NCI-H1436 treated with DMSO at 0.1 percent for 48 hours (cell line): Measurements from ENCODE around the gene NOTUM.

Experiments
- DNase-seq: peaks from one replicate; lab custom pipeline; 2025; lab: John Stamatoyannopoulos, UW

NOTUM gene

DNA sequence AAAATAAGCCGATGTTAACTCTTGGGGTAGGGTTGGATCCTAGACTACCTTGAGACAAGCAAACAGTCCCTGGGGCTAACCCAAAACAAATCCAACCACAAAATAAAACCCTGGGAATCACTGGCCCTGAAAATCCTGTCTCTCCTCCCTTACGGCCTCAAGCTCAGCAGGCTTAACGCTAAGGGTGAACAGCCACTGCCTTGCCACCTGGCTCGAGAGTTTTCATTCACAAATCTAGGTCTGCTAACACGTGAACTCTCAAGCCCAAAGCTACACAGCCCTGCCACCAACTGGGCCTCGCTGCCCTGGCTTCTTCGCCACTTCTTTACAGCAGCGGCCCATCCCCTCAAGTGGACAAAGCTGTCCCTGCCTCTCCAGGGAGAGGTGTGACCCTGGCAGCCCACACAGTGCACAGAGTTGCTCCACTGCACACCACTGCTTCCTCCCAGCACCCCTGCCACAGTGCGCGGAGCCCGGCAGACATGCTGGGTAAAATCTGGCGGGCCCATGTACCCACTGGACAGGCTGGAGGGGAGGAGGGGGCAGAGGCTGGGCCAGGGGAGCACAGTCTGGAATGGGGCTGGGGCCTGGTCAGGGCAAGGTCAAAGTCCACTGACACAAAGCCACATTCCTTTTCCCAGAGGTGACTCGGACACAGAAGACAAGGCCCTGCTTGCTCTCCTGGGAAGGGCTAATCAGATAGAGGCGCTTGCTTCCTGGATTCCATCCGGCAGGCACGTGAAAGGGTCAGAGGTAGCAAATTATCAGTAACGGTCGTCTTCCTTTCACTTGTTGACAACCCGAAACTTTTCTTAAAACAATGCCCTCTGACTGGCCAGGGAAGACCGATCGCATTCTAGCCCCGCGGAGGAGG is 50.8 kb downstream of the NOTUM start:
- DNase-seq, result no peak

DNA sequence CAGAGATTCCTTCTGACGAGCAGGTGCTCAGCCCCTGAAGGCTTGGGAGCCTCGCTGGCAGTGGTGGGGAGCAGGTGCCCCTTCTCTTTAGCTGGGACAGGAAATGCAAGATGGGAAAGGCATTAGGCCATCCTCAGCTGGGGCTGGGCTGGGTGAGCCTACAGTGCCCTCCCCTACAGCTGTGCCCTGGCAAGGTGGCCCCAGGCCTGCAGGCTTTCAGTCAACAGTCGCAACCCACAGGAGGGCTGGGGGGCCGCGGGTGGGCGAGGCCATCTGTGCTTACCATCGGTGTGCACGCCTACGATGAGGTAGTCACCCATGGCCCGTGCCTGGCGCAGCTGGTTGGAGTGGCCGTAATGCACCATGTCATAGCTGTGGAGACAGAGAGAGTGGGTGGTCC is 51.8 kb downstream of the NOTUM start:
- DNase-seq, result no peak

GRCh38 chr17:81908793-81909192 is 52.2 kb downstream of the NOTUM start:
- no peak for DNase-seq

DNA sequence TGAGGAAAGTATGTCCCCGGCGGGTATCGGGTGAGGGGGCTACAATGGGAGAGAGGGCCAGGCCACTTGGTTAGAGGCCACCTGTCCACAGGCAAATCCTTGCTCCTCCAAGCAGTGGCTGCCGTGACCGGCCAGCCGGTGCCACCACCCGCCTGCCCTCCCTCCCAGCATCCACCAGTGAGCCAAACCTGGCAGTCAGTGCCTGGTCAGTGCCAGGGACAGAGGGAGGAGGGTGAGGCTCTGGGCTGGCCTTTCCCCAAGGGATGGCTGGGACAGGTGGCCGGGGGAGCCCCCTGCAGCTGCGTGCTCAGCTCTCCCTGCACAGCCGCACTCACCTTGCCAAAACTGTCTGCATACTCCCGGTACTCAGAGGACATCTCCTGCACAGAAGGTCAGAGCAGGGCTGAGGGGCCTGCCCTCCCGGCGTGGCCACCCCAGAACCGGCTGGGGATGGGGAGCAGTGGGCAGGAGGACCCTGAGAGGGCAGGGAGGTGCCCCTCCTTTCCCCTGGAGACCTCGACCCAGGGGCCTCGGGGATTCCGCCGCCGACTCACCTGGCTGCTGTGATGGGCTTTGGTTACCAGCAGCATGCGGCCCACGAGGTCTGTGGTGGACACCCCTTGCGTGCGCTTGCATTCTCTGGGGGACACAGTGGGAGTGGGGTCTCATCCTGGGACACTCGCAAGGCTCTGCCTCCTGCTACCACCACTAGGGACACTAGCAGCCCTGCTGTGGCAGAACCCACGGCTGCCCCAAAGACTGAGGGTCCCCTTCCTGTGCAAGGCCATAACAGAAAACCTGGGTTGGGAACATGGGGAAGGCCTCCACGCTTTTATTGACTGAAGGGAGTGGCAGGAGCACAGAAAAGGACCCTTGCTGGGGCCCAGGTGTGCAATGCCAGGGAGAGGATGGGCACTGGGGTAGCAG is 53.5 kb downstream of the NOTUM start:
- no peak for DNase-seq

- no peak for DNase-seq
Measured at GRCh38 chr17:81906476-81907218, 54.3 kb downstream of the NOTUM start.

GRCh38 chr17:81905993-81906392 is 55.0 kb downstream of the NOTUM start:
- no peak for DNase-seq

GRCh38 chr17:81905424-81905875 is 55.5 kb downstream of the NOTUM start:
- no peak for DNase-seq

DNA sequence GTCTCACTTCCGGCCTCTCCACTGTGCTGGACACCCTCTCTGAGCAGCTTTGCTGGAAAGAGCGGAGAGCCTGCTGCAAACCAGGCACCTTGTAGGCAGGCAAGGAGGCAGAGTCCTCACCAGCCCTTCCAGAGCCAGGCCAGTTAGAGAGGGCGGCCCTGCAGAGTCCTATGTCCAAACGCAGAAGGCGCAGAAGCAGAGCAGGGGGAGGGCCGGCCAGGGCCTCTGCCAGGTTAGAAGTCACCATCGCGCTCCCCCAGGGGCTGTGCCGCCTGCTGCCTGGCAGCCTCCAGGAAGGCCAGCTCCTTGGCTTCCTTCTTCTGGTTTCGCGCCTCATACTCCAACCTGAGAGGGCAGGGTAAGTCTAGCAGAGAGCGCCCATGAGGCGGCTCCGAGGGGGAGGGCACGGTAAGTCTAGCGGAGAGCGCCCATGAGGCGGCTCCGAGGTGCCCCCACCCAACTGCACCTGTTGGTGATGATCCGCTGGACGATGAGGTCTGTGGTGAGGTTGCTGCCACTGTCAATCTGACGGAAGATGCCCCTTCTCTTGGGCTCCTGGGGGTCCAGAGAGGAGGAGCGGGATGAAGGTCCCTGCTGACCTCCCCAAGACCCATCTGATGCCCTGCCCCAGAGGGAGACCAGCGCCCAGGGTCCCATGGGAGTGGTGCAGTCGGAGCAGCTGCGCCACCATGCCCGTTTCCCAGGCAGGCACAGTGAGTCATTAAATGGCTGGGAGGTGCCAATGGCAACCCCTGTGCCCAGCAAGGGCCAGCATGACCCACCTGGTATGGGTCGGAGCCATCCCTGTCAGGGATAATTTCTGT is 56.2 kb downstream of the NOTUM start:
- DNase-seq, result no peak

DNA sequence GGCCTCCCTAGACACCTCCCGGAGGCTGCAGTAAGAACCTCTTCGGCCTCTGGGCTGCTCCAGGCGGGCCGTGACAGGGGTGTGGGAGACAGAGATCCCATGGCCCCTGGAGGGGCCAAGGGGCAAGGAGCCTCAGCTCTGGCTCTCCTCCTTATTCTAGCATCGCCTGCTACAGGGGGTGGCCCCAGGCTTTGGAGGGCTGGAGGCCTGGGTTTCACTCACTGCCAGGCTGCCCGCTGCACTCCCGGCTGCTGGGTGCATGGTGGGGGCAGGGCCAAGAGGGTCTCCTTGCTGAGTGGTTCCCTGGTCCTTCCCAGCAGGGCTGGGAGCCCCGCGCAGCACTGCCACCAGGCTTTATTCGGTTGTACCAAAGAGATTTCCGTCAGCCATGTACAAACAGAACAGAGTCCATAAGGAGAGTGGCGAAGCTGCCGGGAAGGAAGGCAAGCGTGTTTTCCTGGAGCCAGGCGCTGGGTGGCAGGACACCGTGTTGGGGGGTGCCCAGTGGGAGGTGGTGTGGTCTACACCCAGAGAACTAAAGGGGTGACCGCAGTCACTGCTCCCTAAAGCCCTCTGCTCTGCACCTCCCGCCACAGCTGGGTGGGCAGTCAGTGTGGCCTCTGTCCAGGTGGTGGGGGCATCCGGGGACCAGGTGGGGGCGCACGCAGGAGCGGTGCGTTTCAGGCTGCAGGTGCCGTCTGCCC is 56.9 kb downstream of the NOTUM start:
- DNase-seq, result no peak

- no peak for DNase-seq
Measured at GRCh38 chr17:81903415-81903831, 57.6 kb downstream of the NOTUM start.

DNA sequence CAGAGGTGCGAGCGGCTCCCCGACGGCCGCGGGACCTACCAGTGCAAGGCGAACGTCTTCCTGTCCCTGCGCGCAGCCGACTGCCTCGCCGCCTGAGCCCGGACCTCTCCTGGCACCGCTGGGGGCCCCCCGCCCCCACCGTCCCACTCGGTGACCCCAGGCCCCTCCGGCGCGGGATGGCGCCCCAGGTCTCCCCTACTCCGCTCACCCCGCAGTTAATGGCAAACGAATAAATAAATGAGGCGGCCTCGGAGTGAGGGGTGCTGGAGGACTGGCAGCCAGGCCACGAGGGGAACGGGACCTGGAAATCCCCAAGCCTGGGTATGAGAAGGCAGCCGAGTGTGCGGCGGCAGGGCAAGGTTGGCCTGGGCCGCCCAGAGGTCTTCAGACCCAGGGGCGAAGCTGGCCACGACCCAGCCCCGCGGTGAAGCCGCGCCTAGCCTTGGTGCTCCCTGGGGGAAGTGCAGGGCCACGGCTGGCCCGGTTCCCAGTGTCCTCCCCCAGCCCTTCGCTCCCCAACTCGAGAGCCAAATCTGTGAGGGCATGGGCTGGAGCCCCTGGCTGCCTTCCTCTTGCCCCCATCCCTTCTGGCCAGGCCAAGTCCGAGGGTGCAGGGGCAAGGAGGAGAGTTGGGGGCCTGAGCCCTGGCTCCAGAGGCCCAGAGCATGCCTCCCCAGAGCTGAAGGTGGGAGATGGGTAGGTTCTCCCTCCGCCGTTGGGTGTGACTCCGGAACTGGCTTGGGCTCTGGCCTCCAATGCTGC is 58.2 kb downstream of the NOTUM start:
- DNase-seq, result no peak
